ENCODE measurements around the gene WWC1.
"Not testable (repeated sequence)": the region's sequence is repeated elsewhere in the genome, so short reads cannot be mapped to it uniquely, and the experiment has no call there.

Gene WWC1

GRCh38 chr5:168285696-168286095 is 5.7 kb upstream of the WWC1 start:
- FAIRE-seq (no peak), DNase-seq (ENCODE audit: insufficient read length, low spot score) (no peak)
- no peak for TF ChIP-seq SPI1 (IDR thresholded peaks at IDR 0.05; ENCODE audit: low read depth, low read length)
- no peak for TF ChIP-seq POLR2A (IDR thresholded peaks at IDR 0.05; ENCODE audit: low read depth, low read length)
- no peak for TF ChIP-seq POLR2AphosphoS5 (IDR thresholded peaks at IDR 0.05; ENCODE audit: low read depth, low read length)
- TF ChIP-seq POU2F2 (IDR thresholded peaks at IDR 0.05; ENCODE audit: low read depth, low read length): no peak
- no peak for TF ChIP-seq PAX5 (IDR thresholded peaks at IDR 0.05; ENCODE audit: insufficient read depth, low read length, severe bottlenecking)
- TF ChIP-seq TAF1 (IDR thresholded peaks at IDR 0.05; ENCODE audit: low read depth, low read length): no peak

- no peak for DNase-seq (ENCODE audit: insufficient read length, low spot score)
- FAIRE-seq: no peak
- TF ChIP-seq POLR2AphosphoS5 (IDR thresholded peaks at IDR 0.05; ENCODE audit: low read depth, low read length): no peak
- no peak for TF ChIP-seq TAF1 (IDR thresholded peaks at IDR 0.05; ENCODE audit: low read depth, low read length)
- TF ChIP-seq PAX5 (IDR thresholded peaks at IDR 0.05; ENCODE audit: insufficient read depth, low read length, severe bottlenecking): no peak
- peak; percentile 42; the same call in 1 of the 2 replicates for TF ChIP-seq POU2F2 (IDR thresholded peaks at IDR 0.05; ENCODE audit: low read depth, low read length)
- no peak for TF ChIP-seq POLR2A (IDR thresholded peaks at IDR 0.05; ENCODE audit: low read depth, low read length)
- no peak; the same call in 1 of the 2 replicates for TF ChIP-seq SPI1 (IDR thresholded peaks at IDR 0.05; ENCODE audit: low read depth, low read length)
Measured at GRCh38 chr5:168286386-168286785, 5.1 kb upstream of the WWC1 start.

- not testable (repeated sequence) for DNase-seq (ENCODE audit: insufficient read length, low spot score); FAIRE-seq
Measured at GRCh38 chr5:168286863-168287262, 4.6 kb upstream of the WWC1 start.

GRCh38 chr5:168287362-168287761 is 4.1 kb upstream of the WWC1 start:
- DNase-seq (ENCODE audit: insufficient read length, low spot score) (no peak), FAIRE-seq (no peak)
- TF ChIP-seq POU2F2 (IDR thresholded peaks at IDR 0.05; ENCODE audit: low read depth, low read length) (no peak), PAX5 (IDR thresholded peaks at IDR 0.05; ENCODE audit: insufficient read depth, low read length, severe bottlenecking) (no peak), POLR2A (IDR thresholded peaks at IDR 0.05; ENCODE audit: low read depth, low read length) (no peak), SPI1 (IDR thresholded peaks at IDR 0.05; ENCODE audit: low read depth, low read length) (no peak), POLR2AphosphoS5 (IDR thresholded peaks at IDR 0.05; ENCODE audit: low read depth, low read length) (no peak), TAF1 (IDR thresholded peaks at IDR 0.05; ENCODE audit: low read depth, low read length) (no peak)

- FAIRE-seq (no peak), DNase-seq (ENCODE audit: insufficient read length, low spot score) (no peak)
- TF ChIP-seq SPI1 (IDR thresholded peaks at IDR 0.05; ENCODE audit: low read depth, low read length): no peak
- no peak for TF ChIP-seq POLR2A (IDR thresholded peaks at IDR 0.05; ENCODE audit: low read depth, low read length)
- no peak for TF ChIP-seq TAF1 (IDR thresholded peaks at IDR 0.05; ENCODE audit: low read depth, low read length)
- no peak for TF ChIP-seq PAX5 (IDR thresholded peaks at IDR 0.05; ENCODE audit: insufficient read depth, low read length, severe bottlenecking)
- no peak for TF ChIP-seq POU2F2 (IDR thresholded peaks at IDR 0.05; ENCODE audit: low read depth, low read length)
- no peak for TF ChIP-seq POLR2AphosphoS5 (IDR thresholded peaks at IDR 0.05; ENCODE audit: low read depth, low read length)
Measured at GRCh38 chr5:168288349-168289245, 2.8 kb upstream of the WWC1 start.

GRCh38 chr5:168290902-168291341 is 523 bp upstream of the WWC1 start:
- no peak for TF ChIP-seq TAF1 (IDR thresholded peaks at IDR 0.05; ENCODE audit: low read depth, low read length)
- no peak for TF ChIP-seq POLR2AphosphoS5 (IDR thresholded peaks at IDR 0.05; ENCODE audit: low read depth, low read length)
- TF ChIP-seq SPI1 (IDR thresholded peaks at IDR 0.05; ENCODE audit: low read depth, low read length): no peak
- TF ChIP-seq POLR2A (IDR thresholded peaks at IDR 0.05; ENCODE audit: low read depth, low read length): no peak
- no peak for TF ChIP-seq PAX5 (IDR thresholded peaks at IDR 0.05; ENCODE audit: insufficient read depth, low read length, severe bottlenecking)
- no peak for TF ChIP-seq POU2F2 (IDR thresholded peaks at IDR 0.05; ENCODE audit: low read depth, low read length)
- FAIRE-seq (no peak), DNase-seq (ENCODE audit: insufficient read length, low spot score) (no peak)

GRCh38 chr5:168291964-168292785 is 730 bp downstream of the WWC1 start:
- no peak for TF ChIP-seq POU2F2 (IDR thresholded peaks at IDR 0.05; ENCODE audit: low read depth, low read length)
- no peak for TF ChIP-seq TAF1 (IDR thresholded peaks at IDR 0.05; ENCODE audit: low read depth, low read length)
- TF ChIP-seq PAX5 (IDR thresholded peaks at IDR 0.05; ENCODE audit: insufficient read depth, low read length, severe bottlenecking): no peak
- TF ChIP-seq SPI1 (IDR thresholded peaks at IDR 0.05; ENCODE audit: low read depth, low read length): no peak
- TF ChIP-seq POLR2AphosphoS5 (IDR thresholded peaks at IDR 0.05; ENCODE audit: low read depth, low read length): no peak
- no peak for TF ChIP-seq POLR2A (IDR thresholded peaks at IDR 0.05; ENCODE audit: low read depth, low read length)
- FAIRE-seq (no peak), DNase-seq (ENCODE audit: insufficient read length, low spot score) (no peak)

- DNase-seq (ENCODE audit: insufficient read length, low spot score) (no peak), FAIRE-seq (no peak)
- TF ChIP-seq TAF1 (IDR thresholded peaks at IDR 0.05; ENCODE audit: low read depth, low read length) (no peak), PAX5 (IDR thresholded peaks at IDR 0.05; ENCODE audit: insufficient read depth, low read length, severe bottlenecking) (no peak), POU2F2 (IDR thresholded peaks at IDR 0.05; ENCODE audit: low read depth, low read length) (no peak), POLR2AphosphoS5 (IDR thresholded peaks at IDR 0.05; ENCODE audit: low read depth, low read length) (no peak), SPI1 (IDR thresholded peaks at IDR 0.05; ENCODE audit: low read depth, low read length) (no peak), POLR2A (IDR thresholded peaks at IDR 0.05; ENCODE audit: low read depth, low read length) (no peak)
Measured at GRCh38 chr5:168292786-168293696, 1.6 kb downstream of the WWC1 start.

Data from GM12891 (cell line).